Calu3 (cell line): ENCODE results near the gene ANO2. TPM values are rescaled to one million over a fixed set of nuclear protein-coding genes. Genes with fewer than 3 reads are reported as not detected.

Source experiments
- BruUV-seq: library from RNA; stranded (reverse); fragments of 400-500 nt; replicated peaks from 2 replicates; lab custom pipeline; 2021; lab: Mats Ljungman, UMichigan
- CTCF ChIA-PET: fragments of 300-600 bp; sonication (Branson Sonifier 250); formaldehyde crosslinking; loops from one replicate; lab custom pipeline; 2022; ENCODE audit warnings: antibody characterized with exemption; lab: Charles Lee
- DNase-seq: peaks from one replicate; pipeline ENCODE4 v3.0.0; 2022
- H3K27ac Mint-ChIP-seq: one replicate; pipeline ENCODE4 v1.8.0; 2022; ENCODE audit warnings: mixed read lengths; ENCODE audit not compliant: unreplicated experiment
- H3K27me3 Mint-ChIP-seq: one replicate; pipeline ENCODE4 v1.8.0; 2022; ENCODE audit warnings: mixed read lengths; ENCODE audit not compliant: unreplicated experiment
- H3K36me3 Mint-ChIP-seq: one replicate; pipeline ENCODE4 v1.8.0; 2022; ENCODE audit warnings: mild to moderate bottlenecking, moderate library complexity, mixed read lengths; ENCODE audit not compliant: insufficient read depth, unreplicated experiment
- H3K4me1 Mint-ChIP-seq: one replicate; pipeline ENCODE4 v1.8.0; 2022; ENCODE audit warnings: mild to moderate bottlenecking, low read depth, mixed read lengths; ENCODE audit not compliant: unreplicated experiment
- H3K4me3 Mint-ChIP-seq: one replicate; pipeline ENCODE4 v1.8.0; 2022; ENCODE audit warnings: mild to moderate bottlenecking, low read depth, moderate library complexity, mixed read lengths; ENCODE audit not compliant: unreplicated experiment
- H3K9me3 Mint-ChIP-seq: one replicate; pipeline ENCODE4 v1.8.0; 2022; ENCODE audit warnings: low read depth, mixed read lengths; ENCODE audit not compliant: unreplicated experiment
- CTCF ChIP-seq: fragments of 200-600 bp; IDR thresholded peaks from one replicate; pipeline ENCODE4 v1.8.0; 2022; ENCODE audit warnings: antibody characterized with exemption; ENCODE audit not compliant: unreplicated experiment
- intact Hi-C: fragments of 100-400 bp; cut with micrococcal nuclease; formaldehyde crosslinking; loops from one replicate; pipeline ENCODE4 v1.10.0; 2022; ENCODE audit not compliant: unreplicated experiment
- total RNA-seq: library from RNA; stranded (reverse); gene quantifications from 2 replicates; pipeline ENCODE4 v1.2.3, GENCODE V29; 2022

The ANO2 gene
- total RNA-seq, 1 experiment from 2014 or later: not detected

DNA sequence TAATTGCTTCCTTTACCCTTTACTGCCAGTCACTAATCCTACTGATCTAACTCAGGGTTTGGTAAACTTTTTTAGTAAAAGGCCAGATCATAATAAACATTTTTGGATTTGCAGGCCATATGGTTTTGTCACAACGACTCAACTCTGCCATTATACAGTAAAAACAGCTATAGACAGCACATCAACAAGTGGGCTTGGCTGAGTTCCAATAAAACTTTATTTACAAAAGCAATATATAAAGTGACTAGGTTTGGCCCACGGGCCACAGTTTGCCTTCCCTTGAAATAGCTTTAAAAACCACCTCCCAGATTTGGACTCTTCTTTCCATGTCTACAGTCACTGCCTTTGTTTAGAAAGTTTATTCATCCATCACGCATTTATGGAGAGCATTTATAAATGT, 366.3 kb downstream of the ANO2 start:
- intact Hi-C loops: no loop called here
- TF ChIP-seq CTCF: no peak
- H3K36me3 Mint-ChIP-seq: no peaks in the 10 kb centered on the region
- no peak overlapping the region for H3K4me3 Mint-ChIP-seq
- peaks cover 42% of the 10 kb centered on the region for H3K27me3 Mint-ChIP-seq
- DNase-seq: no peak
- H3K27ac Mint-ChIP-seq: no peak overlapping the region
- CTCF ChIA-PET: no interaction called here
- BruUV-seq: no TSS peak
- no peaks in the 10 kb centered on the region for H3K4me1 Mint-ChIP-seq
- H3K9me3 Mint-ChIP-seq: peaks cover 4% of the 10 kb centered on the region

- DNase-seq: no peak
- BruUV-seq: no TSS peak
- Mint-ChIP-seq H3K27ac (no peak overlapping the region), H3K27me3 (peaks cover 42% of the 10 kb centered on the region), H3K9me3 (peaks cover 4% of the 10 kb centered on the region), H3K4me3 (no peak overlapping the region), H3K36me3 (no peaks in the 10 kb centered on the region), H3K4me1 (no peaks in the 10 kb centered on the region)
- no peak for TF ChIP-seq CTCF
- intact Hi-C loops: no loop called here
- CTCF ChIA-PET: no interaction called here
Observed at GRCh38 chr12:5577741-5578140, 367.3 kb downstream of the ANO2 start.

DNA sequence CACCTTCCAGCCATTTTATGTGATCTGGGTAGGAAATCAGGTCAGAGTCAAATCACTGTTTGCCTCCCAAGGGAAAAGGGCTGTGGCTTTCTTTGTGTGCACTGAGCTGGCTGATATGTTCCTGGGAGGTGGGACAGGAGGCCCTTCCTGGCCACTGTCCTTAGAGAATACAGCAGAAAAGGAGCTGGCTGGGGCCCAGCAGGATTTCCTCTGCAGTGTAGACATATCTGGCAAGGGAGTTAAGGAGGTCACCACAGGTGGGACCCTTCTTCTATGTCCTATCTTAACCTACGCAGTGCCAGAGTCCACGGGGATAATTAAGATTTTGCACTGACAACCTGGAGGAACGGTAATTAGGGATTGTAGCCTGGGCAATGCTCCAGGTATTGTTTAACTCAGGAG, 367.8 kb downstream of the ANO2 start:
- no TSS peak for BruUV-seq
- H3K27ac Mint-ChIP-seq: no peak overlapping the region
- intact Hi-C loops: no loop called here

DNA sequence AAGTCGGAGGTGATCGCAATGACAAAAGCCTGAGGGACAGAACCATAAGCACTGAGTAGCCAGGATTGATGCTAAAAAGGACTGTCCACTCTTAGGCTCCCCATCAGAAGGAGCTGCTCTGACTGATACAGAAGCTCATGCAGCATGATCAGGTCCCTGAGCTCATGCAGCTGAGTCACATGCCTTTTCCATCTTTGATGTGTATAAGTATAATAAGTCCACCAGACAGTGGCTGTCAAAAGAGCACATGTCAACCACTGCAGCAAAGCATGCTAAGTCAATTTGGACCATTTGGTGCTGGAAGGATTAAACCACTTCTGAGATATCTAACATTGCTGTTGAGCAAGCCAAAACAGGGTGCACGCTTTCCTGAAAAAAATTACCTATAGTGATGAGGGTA, 369.1 kb downstream of the ANO2 start:
- no peaks in the 10 kb centered on the region for H3K4me1 Mint-ChIP-seq
- peaks cover 47% of the 10 kb centered on the region for H3K27me3 Mint-ChIP-seq
- no peak overlapping the region for H3K4me3 Mint-ChIP-seq
- intact Hi-C loops: no loop called here
- CTCF ChIA-PET: no interaction called here
- H3K36me3 Mint-ChIP-seq: no peaks in the 10 kb centered on the region
- no TSS peak for BruUV-seq
- no peak for DNase-seq
- H3K27ac Mint-ChIP-seq: no peak overlapping the region
- peaks cover 6% of the 10 kb centered on the region for H3K9me3 Mint-ChIP-seq
- TF ChIP-seq CTCF: no peak

More for the DNA sequence above, 367.8 kb downstream of the ANO2 start:
- no peaks in the 10 kb centered on the region for H3K36me3 Mint-ChIP-seq
- DNase-seq: no peak
- no peak overlapping the region for H3K4me3 Mint-ChIP-seq
- H3K27me3 Mint-ChIP-seq: peaks cover 45% of the 10 kb centered on the region
- peaks cover 5% of the 10 kb centered on the region for H3K9me3 Mint-ChIP-seq
- CTCF ChIA-PET: no interaction called here
- H3K4me1 Mint-ChIP-seq: no peaks in the 10 kb centered on the region
- no peak for TF ChIP-seq CTCF

- H3K4me3 Mint-ChIP-seq: no peak overlapping the region
- no TSS peak for BruUV-seq
- peaks cover 44% of the 10 kb centered on the region for H3K27me3 Mint-ChIP-seq
- no peak overlapping the region for H3K27ac Mint-ChIP-seq
- no peaks in the 10 kb centered on the region for H3K36me3 Mint-ChIP-seq
- CTCF ChIA-PET: no interaction called here
- TF ChIP-seq CTCF: no peak
- no peak for DNase-seq
- intact Hi-C loops: no loop called here
- no peaks in the 10 kb centered on the region for H3K4me1 Mint-ChIP-seq
- peaks cover 6% of the 10 kb centered on the region for H3K9me3 Mint-ChIP-seq
Observed at GRCh38 chr12:5575232-5575631, 369.8 kb downstream of the ANO2 start.
